H1 (cell line): ENCODE results near the gene NME1.

Experiments used
- CTCF ChIP-seq, 3 experiments: IDR thresholded peaks; 1 replicate in 2 of 3; 2 replicates in 1 of 3; pipeline versions ENCODE4 v1.5.1 to v1.6.1; 2011; ENCODE audit warnings: low read length in 3 of 3, mild to moderate bottlenecking in 3 of 3, inconsistent platforms in 2 of 3, low read depth in 1 of 3, moderate library complexity in 1 of 3; ENCODE audit not compliant: insufficient read depth in 1 of 3; ENCODE audit errors: control extremely low read depth in 1 of 3
- JUN ChIP-seq: IDR thresholded peaks from 2 replicates; pipeline ENCODE4 v1.6.1; 2011; ENCODE audit warnings: low read depth, mild to moderate bottlenecking, improper control_type of control experiment, low read length
- POLR2AphosphoS5 ChIP-seq: IDR thresholded peaks from 2 replicates; pipeline ENCODE4 v1.6.1; 2011; ENCODE audit warnings: low read depth, low read length
- RNF2 ChIP-seq: fragments of 200-900, 300-1000 bp; sonication (generic); IDR thresholded peaks from 2 replicates; pipeline ENCODE4 v1.7.1; 2016; ENCODE audit warnings: borderline replicate concordance, low read depth, mild to moderate bottlenecking, antibody characterized with exemption, low read length; ENCODE audit not compliant: poor library complexity, severe bottlenecking; ENCODE audit errors: missing control alignments
- SUZ12 ChIP-seq: fragments of 200-600 bp; sonication (generic); IDR thresholded peaks from 2 replicates; pipeline ENCODE4 v1.6.1; 2012; ENCODE audit warnings: mild to moderate bottlenecking, inconsistent platforms, low read length, moderate library complexity, mixed read lengths

- TF ChIP-seq CTCF (IDR thresholded peaks at IDR 0.05; ENCODE audit: control extremely low read depth in 1 of 3, insufficient read depth in 1 of 3, low read depth in 1 of 3, low read length in 3 of 3) (no peak), SUZ12 (no peak), RNF2 (no peak), JUN (no peak), POLR2AphosphoS5 (no peak)
These were observed 30.8 kb downstream of the NME1 start for GRCh38 chr17:51184124-51184523.
